CD4-positive, alpha-beta T cell treated with Interleukin-15 for 1 hour (primary cell): ENCODE data around the gene KIF3B.
"Not testable (repeated sequence)": the region's sequence is repeated elsewhere in the genome, so short reads cannot be mapped to it uniquely, and the experiment has no call there.

Source experiments
- DNase-seq: peaks from one replicate; pipeline ENCODE4 v3.0.0-alpha.2; 2020

KIF3B gene

GRCh38 chr20:32249030-32249738 lies 28.3 kb upstream of the KIF3B start:
- DNase-seq, result peak; percentile 40

GRCh38 chr20:32251470-32251869 lies 26.0 kb upstream of the KIF3B start:
- no peak for DNase-seq

- DNase-seq, result no peak
Measured at GRCh38 chr20:32252189-32252588, 25.3 kb upstream of the KIF3B start.

DNA sequence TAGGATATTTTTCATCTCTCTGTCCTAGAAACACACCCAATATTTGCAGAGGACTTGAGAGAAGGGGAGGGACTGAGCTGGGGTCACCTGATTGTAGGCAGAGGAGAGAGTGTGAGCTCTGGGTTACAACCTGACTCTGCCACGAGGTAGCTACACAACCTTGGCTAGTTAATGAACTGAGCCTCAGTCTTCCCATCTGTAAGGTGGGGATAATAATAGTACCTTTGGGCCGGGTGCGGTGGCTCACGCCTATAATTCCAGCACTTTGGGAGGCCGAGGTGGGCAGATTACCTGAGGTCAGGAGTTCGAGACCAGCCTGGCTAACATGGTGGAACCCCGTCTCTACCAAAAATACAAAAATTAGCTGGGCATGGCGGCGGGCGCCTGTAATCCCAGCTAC lies 16.5 kb upstream of the KIF3B start:
- not testable (repeated sequence) for DNase-seq

DNA sequence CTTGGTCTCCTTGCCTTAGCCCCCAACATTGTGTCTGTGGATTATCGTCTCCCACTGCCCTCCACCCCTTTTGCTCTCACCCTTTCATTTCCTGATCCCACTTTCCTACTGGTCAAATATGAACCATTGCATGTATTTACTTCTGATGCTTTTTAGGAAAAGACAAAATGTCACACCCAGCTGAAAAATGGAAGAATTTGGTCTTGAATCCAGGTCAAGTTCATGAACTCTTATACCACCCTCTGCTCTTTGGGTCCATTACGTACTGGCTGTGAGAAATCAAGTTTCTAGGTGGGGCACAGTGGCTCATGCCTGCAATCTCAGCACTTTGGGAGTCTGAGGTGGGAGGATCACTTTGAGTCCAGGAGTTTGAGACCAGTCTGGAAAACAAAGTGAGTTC lies 15.8 kb upstream of the KIF3B start:
- DNase-seq, result no peak

- no peak for DNase-seq
Measured at GRCh38 chr20:32263398-32263954, 14.0 kb upstream of the KIF3B start.

GRCh38 chr20:32271620-32272019 lies 5.8 kb upstream of the KIF3B start:
- no peak for DNase-seq

DNA sequence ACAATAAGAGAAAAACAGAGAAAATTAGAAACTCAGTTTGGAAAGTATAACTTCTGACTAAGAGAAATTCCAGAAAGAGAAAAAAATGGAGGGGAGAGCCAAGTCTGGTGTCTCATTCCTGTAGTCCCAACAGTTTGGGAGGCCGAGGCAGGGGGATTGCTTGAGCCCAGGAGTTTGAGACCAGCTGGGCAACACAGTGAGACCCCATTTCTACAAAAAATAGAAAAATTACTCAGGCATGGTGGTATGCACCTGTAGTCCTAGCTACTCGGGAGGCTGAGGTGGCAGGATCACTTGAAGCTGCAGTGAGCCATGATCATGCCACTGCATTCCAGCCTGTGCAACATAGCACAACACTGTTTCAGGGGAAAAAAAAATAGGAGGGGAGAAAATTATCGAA lies 3.1 kb upstream of the KIF3B start:
- DNase-seq, result no peak

DNA sequence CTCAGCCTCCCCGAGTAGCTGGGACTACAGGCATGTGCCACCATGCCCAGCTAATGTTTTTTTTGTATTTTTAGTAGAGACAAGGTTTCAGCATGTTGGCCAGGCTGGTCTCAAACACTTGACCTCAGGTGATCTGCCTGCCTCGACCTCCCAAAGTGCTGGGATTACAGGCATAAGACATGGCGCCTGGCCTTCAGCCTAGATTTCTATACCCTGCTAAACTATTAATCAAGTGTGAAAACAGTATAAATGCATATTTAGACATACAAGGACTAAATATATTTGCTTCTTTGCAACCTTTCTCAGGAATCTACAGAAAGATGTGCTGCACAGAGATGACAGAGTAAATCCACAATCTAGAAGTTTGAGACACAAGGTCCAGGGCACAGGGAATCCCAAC lies 2.3 kb upstream of the KIF3B start:
- not testable (repeated sequence) for DNase-seq

- peak; percentile 45 for DNase-seq
Measured at GRCh38 chr20:32278199-32278643, 770 bp downstream of the KIF3B start.

DNA sequence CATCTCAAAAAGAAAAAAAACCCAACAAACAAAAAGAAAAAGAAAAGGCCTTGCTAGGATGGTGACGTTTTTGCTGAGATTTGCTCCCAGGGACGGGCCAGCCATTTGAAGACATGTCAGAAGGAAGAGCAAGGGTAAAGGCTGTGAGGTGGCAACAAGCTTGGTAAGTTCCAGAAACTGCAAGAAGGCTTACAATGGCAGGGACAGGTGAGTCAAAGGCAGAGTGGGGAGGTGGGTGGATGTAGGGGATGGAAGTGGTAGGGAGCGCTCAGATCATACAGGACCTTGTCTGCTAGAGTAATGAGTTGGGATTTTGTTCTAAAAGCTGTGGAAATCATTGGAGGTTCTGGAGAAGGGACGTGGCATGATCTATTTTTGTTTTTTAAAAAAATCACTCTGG lies 4.3 kb downstream of the KIF3B start:
- no peak for DNase-seq

DNA sequence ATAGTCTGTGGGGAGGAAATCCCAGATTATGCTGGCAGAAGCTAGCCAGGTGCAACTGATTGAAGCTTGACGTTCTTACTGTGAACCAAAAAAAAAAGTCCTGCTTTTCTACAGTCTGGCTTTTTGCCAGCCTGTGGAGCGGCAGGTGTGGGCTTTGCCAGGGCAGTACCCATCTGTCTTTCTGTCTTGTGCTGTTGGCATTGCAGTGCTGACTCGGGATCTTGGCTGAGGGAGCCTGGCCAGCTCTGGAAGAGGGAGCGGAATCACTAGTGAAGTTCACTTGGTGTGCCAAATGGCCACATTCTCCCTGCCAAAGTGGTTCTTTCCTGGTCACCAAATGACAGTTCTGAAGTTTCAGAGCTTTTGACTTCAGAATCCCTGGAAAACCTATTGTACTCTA lies 5.0 kb downstream of the KIF3B start:
- DNase-seq, result no peak

DNA sequence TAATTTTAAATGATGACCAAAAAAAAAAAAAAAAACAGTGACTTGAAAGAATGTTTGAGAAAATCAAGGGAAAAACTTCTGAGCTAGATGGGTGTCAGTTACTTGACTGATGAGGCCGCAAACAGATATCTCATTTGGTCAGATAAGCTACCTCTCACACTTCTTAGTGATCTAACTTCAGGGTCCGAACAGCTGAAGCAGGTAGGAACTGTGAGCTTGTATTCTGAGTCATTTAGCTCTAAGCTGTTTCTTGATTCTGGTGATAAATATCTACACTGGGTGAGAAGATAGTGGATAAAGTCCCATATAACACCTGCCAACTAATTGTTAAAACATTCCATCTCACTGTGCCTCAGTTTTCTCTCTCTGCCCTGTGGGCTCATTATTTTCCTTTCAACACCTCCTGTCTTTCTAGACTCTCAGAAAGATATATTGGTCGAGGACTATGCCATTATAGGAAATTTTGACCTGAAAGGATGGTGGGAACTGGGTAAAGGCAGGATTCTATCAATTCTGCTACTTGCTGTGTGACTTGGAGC lies 7.7 kb downstream of the KIF3B start:
- no peak for DNase-seq

GRCh38 chr20:32285621-32286371 lies 8.3 kb downstream of the KIF3B start:
- peak; percentile 38 for DNase-seq

- DNase-seq, result no peak
Measured at GRCh38 chr20:32287231-32287638, 9.8 kb downstream of the KIF3B start.

- DNase-seq, result no peak
Measured at GRCh38 chr20:32288225-32288849, 10.9 kb downstream of the KIF3B start.

DNA sequence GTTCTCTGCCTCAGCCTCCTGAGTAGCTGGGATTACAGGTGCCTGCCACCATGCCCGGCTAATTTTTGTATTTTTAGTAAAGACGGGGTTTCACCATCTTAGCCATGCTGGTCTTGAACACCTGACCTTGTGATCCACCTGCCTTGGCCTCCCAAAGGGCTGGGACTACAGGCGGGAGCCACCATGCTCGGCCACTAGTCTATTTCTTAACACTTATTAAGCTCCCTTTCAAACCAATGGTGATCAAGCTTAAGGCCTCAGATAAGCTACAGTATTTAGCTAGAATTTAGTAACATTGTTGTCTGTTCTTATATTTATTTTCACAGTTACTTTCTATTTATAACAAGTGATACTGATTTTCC lies 11.8 kb downstream of the KIF3B start:
- not testable (repeated sequence) for DNase-seq

GRCh38 chr20:32289661-32290431 lies 12.4 kb downstream of the KIF3B start:
- no peak for DNase-seq

DNA sequence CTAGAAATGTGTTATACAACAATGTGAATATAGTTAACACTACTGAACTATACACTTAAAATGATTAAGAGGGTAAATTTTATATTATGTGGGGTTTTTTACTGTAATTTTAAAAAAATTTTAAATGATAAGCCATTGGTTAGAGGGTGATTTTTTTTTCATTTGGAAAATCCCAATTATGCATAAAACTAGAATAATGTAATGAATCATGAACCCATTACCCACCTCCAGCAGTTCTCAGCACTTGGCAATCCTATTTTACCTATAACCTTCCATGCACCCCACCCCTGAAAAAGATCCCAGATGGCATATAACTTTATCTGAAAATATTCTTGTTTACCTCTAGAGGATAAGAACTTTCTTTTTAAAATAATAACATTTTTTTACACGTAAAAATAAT lies 13.7 kb downstream of the KIF3B start:
- no peak for DNase-seq

DNA sequence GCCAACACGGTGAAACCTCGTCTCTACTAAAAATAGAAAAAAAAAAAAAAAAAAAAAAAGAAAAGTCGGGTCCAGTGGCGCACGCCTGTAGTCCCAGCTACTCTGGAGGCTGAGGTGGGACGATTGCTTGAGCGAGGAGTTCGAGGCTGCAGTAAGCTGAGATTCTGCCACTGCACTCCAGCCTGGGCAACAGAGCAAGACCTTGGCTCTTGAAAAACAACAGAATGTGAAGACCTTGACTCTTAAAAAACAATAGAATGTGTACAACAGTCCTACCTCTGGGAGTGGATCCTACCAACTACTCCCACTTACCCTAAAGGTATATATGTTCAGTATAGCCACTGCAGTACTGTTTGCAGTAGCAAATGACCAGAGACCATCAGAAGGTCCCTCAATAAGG lies 15.1 kb downstream of the KIF3B start:
- no peak for DNase-seq

DNA sequence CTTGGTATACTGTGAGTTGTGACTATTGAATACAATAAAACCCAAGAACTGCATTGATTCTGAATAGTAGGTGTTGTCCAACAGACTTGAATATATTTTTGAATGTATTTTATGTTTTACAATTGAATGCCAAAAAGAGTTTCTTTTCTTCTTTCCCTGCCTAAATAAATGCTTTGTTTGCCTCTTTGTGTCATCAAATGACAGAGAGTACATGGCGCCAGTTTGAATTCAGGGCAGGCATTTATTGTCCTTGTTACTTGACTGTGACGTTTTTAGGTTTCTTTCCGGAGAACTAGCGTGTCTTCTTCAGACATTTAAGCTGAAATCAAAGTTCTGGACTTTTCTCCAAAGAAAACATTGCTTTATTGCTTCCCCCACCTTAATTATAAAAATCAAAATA lies 16.6 kb downstream of the KIF3B start:
- no peak for DNase-seq

GRCh38 chr20:32296412-32296811 lies 19.0 kb downstream of the KIF3B start:
- DNase-seq, result no peak
